HG03575 (cell line): Measurements from ENCODE around the gene FLVCR2.

Experiments used
- ATAC-seq: cut with Tn5 transposase; IDR thresholded peaks from one replicate; pipeline ENCODE4 v1.9.1; 2021; ENCODE audit not compliant: unreplicated experiment, insufficient number of reproducible peaks, low FRiP score; ENCODE audit errors: extremely low read depth

The FLVCR2 gene, protein sequence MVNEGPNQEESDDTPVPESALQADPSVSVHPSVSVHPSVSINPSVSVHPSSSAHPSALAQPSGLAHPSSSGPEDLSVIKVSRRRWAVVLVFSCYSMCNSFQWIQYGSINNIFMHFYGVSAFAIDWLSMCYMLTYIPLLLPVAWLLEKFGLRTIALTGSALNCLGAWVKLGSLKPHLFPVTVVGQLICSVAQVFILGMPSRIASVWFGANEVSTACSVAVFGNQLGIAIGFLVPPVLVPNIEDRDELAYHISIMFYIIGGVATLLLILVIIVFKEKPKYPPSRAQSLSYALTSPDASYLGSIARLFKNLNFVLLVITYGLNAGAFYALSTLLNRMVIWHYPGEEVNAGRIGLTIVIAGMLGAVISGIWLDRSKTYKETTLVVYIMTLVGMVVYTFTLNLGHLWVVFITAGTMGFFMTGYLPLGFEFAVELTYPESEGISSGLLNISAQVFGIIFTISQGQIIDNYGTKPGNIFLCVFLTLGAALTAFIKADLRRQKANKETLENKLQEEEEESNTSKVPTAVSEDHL

DNA sequence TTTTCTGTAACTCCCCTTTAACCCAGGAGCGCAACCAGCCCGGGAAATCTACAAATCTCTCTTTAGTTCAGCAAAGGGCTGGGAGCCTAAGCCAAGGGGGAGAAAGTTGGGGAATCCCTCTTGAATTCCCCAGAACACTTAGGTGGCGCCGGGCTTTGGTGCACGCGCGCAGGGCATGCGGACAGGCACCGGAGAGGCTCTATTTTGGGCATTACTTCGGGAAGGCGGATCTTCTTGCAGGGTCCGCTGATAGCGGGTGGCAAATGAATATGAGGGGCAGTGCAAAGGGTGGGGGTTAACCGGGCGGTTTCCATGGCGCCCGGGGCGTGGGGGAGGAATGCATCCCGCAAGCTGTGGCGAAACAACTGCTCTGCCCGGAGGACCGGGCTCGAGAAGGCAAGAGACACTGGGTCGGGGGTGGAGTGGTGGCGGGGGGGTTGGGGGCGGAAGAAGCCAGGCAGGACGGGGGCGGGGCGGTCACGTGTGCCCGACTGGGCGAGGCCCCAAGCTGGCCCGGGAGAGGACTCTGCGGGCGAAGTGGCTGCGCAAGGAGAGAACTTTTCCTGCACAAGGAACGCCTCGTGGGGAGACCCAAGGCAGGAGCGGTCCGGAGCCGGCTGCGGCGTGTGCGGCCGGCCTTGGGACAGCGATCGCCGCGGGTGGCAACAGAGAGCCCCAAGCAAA lies at the start of gene FLVCR2:
Gene FLVCR2, plus strand, starts transcription at position 519 of the 684 bp plus-strand sequence. CDS start 353 bp downstream, outside the sequence.
- no peak for ATAC-seq

DNA sequence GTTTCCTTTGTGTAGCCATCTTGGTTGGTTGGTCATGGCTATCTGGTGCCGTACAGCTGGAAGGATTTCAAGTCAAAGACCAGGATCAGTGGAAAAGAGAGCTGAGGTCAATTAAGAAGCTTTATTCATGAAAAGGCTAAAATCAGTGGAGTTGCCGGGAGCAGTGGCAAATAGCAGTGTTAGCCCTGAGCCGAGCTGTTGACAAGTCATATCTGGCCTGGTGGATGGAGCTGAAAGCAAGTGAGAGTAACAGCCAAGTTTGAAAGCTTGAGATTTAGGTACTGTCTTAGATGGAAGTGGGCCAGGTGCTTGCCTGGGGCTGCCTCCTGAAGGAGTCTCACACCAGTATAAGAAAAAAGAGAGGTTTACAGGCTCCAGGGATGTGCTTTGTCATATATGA lies 47.2 kb upstream of the FLVCR2 start:
- no peak for ATAC-seq

DNA sequence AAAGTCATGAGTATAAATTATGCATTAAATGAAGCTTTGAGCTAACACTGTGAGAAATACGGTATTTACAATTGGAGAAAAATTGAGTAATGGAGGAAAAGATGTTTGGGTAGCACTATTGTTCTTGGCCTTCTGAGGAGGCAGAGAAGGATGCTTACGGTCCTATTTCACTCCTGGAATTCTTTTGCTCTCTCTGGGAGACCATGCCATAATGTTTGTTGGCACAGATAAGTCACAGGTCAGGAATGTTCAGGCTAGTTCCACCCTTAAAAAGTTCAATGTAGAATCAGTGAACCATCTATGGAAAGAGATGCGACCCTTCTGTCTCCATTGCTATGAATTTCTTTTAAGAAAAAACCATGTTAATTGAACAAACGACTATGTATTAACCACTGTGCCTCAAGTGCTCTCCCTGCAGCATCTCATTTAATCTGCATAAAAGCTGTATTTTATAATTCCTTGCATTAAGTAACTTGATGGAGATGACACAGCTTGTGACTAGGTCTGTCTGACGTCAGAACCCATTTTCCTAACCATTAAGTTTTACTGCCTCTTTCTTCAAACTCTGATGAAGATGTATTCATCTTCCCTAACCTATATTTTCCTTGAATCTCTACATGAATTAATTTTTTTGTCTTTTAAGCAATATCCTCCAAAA lies 46.6 kb upstream of the FLVCR2 start:
- ATAC-seq = no peak

DNA sequence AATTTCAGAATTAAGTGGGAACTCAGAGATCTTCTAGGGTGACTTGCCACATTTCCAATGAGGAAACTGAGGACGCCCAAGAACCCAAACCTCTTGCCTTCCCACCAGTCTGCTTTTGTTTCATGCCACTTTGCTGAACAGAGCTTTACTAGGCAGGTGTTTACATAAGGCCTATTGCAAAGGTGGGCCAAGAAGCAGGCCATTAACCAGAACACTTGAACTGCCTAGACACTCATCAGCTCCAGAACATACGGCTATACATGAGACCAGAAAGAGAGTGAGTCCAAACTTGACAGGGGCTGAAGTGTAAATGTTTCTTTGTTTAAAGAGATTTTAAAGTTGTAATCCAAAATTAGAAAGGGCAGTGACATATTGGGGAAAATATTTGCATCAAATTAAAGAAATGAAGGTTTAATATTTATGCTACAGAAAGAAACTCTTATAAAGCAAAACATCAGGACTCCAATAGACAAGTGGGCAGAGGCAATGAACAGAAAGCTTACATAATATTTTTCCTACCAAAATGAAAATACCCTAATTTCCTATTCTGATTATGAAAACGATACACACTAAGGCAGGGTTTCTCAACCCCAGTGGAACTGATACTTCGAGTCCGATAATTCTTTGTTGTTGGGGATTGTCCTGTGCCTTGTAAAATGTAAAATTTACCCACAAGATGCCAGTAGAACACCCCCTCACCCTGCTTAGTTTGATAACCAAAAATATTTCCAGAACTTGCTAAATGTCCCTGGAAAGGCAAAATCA lies 44.4 kb upstream of the FLVCR2 start:
- ATAC-seq = no peak

DNA sequence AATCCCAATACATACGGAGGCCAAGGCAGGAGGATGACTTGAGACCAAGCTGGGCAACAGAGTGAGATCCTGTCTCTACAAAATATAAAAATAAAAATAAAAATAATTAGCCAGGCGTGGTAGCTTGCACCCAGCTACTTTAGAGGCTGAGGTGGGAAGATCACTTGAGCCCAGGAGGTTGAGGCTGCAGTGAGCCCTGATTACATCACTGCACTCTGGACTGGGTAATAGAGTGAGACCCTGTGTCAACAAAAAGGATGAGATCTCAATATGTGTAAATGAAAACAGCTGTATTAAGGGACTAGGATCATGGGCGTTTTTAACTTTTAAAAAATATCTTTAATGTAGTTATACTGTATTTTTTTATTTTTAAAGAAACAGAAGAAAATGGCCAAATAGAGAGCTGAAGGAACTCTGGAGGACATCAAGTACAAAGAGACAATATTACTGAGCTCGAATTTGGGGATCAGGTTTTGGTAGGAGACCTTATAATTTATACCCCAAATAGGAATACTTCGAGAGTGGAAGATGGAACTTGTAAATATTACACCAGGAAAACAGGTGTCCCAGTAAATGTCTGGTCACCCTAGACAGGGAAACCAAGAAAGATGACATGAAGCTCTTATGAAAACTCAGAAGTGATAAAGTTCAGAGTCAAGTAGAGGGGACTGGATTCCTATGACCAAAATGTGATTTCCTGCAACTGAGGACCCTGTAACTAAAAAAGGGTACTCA lies 43.1 kb upstream of the FLVCR2 start:
- no peak for ATAC-seq

DNA sequence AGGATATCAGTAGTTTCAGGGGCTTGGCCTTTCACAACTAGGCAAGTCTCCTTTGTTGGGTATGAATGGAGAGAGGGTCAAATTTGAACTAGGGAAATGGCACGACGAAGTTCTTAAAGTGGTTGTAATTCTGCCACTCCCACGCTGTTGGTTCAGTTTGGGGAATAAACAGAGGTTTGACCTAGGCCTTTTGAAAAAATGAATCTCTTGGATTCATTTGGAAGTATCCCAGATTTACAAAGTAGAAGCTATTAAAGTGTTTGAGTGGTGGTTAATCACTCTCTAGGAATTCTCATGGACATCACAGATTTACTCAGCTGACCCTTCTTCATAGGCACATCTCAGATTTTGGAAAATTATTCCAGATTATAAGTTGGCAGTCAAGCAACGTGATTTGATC lies 41.3 kb upstream of the FLVCR2 start:
- no peak for ATAC-seq

DNA sequence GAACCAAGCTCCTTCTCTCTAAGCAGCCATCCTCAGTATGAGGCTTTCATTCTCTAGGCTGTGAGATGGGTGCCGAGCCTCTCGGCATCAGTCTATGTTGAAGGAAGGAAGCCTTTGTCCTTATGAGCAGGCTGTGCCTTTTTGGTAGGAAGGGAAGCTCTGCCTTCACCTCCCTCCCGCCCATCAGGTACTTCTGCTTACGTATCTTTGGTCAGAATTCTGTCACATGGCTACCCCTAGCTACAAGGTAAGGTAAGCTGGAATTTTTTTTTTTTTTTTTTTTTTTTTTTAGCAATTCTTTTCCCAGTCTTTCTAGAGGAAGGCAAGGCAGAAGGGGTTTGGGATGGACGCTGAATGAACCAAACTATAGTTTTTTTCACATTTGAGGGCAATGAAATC lies 39.3 kb upstream of the FLVCR2 start:
- no peak for ATAC-seq

DNA sequence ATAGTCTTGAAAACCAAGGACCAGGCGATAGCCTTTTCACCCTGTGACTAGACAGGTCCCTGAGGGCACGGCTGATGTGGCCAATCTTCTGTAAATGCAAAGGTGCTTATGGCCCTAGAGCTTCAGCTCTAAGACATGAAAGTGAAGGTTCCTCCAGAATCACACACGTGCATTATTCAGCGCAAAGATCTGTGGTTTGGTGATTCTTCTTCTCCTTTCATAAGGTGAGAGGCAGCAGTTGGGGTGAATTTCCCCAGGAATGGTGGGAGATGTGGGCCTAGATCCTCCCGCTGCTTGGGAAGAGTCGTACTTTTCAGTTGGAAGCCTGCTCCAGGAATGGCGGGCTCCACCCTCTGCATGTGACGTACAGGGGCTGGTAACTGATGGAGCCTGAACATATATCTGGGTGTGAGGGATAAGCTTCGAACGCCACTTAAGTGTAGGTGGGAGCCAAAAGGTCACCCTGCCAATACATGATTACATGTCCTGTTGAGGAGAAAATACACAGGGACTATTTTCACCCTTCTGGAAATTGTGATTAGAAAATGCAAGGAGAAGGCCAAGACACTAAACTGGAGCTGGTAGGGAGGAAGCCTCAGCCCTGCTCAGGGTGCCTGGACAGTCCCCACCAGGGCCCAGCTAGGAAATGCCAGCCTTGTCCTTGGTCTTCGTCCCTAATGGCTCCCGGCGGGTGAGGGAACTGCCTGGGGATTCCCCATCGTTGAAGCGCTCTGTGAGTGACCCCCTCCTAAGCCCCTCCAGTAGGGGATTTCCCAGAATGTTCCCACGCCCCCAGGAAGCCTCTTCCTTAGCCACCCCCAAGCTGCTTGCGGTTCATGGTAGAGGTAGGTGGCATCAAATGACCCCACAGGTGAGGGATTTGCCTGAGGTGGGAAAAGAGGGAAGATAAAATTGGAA lies 38.6 kb upstream of the FLVCR2 start:
- ATAC-seq = no peak

DNA sequence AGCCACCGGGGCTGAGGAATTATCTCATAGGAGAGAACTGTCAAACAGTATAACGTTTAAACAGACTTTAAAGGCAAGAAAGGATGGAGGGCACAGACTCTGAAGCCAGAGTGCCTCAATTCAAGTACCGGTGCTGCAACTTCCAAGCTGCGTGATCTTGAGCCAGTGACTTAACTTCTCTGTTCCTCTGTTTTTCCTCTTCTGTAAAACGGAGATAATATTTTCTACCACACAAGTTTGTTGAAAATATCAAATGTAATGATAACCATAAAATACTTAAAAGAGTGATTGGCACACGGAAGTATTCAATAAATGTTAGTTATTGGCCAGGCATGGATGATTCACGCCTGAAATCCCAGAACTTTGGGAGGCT lies 38.0 kb upstream of the FLVCR2 start:
- no peak for ATAC-seq

DNA sequence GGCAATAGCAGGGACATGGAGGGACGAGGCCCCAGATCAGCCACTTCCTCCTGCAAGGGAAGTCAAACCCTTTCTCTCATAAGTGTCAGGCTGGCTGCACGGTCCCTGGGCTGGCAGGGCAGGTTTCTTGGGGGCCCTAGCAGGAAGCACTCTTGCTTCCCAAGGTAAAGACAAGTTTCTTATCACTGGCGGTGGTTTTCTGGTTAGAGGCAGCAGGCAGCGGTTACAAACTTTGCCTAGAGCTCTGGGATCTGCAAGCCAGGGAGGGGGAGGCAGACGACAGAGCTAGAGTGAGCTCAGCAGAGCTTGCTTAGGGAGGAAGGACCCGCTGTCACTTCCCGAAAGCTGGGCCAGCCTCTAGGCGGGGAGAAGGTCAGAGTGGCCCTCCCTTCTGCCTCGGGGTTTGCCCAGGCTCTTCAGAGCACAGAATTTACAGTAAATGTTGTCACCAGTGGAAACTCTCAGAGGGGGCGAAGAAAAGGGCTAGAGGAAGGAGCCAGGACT lies 35.8 kb upstream of the FLVCR2 start:
- no peak for ATAC-seq

DNA sequence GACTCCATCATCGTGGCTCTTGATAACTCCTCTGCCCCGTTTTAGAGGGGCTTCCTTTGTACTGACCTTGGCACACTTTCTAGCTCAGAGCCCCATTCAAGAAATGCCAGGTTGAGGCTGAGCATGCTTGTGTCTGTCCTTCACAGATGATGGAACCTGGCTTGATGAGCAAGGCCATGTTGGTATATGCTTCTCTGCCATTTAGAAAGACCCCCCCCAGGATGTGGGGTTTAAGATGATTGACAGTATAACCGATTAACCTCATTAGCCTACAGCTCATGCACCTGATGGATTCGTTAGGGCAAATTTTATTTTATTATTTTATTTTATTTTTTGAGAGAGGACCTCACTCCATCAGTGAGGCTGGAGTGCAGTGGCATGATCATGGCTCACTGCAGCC lies 35.2 kb upstream of the FLVCR2 start:
- ATAC-seq = no peak

DNA sequence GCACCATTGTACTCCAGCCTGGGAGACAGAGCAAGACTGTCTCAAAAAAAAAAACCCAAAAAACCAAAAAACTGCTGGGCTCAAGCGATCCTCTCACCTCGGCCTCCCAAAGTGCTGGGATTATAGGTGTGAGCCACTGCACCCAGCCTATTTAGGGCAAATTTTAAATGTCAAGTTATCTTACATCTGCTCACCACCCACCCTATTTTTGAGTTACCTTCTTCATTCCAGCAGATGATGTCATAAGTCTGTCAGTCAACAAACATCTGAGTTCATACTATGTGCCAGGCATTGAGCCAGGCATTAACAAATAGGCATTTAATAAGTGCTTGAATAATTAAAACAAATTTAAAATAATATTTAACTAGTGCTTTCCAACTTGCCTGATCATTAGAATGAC lies 34.6 kb upstream of the FLVCR2 start:
- ATAC-seq = no peak

DNA sequence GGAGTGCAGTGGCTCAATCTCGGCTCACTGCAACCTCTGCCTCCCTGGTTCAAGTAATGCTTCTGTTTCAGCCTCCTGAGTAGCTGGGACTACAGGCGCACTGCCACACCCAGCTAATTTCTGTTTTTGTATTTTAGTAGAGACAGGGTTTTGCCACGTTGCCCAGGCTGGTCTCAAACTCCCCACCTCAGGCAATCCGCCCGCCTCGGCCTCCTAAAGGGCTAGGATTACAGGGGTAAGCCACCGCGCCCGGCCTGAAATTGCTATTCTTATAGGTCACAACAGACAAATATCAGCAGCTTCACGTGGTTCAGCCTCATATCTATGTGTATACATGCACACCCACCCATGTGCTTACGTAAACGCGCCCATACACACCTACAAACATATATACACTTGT lies 32.5 kb upstream of the FLVCR2 start:
- no peak for ATAC-seq

DNA sequence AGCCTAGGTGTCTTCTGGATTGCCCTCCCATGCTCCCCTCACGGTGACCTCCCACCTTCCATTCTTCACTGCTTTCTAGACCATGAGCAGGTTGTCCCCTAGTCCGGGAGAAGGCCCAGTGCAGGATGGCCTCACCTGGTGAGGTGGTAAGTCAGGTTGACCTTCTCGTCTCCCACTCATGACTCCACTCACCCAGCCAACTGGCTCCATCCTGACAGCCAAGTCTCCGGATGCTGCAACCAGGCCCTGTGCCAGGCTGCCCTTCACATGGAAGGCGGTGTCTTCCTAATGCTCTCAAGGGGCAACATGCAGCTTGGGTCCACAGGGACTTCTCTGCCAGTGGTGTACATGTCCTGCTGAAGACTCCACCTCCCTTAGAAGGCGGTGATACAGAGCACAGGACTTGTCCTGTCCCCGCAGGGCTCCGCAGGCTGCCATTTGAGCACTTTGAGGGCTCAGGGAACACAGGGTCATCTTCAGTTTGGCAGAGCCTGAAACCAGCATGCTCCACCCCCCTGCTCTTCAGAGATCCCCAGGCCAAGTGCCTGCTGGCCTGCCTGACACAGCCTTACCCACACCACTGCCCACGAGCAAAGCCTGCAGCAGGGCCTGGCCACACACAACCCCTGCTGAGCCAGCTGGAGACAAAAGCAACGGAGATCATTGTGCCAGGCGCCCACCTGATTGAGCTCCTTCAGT lies 30.7 kb upstream of the FLVCR2 start:
- no peak for ATAC-seq

DNA sequence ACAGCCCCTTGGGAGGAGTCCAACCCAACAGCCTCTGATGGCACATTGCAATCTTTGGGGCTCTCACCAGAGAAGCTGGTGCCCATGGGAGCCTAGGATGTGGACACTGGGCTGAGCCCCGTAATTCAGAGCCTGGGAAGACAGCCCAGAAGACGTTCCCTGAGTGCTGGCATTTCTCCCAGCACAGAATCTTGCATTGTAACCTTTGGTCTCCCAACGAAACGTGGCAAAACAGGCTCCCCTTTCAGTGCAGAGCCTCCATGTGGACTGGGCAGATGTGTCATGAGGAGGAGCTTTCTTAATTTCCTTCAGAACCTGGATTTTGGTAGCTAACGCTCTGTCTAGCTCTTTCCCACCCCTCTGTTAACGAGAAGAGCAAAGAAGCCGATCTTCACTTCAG lies 29.9 kb upstream of the FLVCR2 start:
- ATAC-seq = no peak

DNA sequence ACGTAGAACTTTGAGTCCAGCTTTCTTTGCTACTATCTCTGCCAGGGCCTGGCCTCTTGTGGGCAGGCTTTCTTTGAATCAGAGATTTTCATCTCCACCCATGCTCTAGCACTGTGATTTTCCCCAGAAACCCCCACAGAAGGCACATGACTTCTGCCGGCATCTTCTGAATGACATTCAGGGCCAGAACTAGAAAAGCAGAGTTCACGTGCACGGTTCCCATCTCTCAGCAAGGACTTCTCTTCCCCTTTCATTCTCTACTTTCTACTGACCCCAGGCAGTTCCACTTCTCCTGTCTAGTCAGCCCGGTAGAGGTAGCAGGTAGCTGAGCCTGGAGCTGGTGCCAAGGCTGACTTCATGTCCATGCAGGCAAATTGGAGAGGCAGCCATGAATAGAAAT lies 29.3 kb upstream of the FLVCR2 start:
- ATAC-seq = no peak

DNA sequence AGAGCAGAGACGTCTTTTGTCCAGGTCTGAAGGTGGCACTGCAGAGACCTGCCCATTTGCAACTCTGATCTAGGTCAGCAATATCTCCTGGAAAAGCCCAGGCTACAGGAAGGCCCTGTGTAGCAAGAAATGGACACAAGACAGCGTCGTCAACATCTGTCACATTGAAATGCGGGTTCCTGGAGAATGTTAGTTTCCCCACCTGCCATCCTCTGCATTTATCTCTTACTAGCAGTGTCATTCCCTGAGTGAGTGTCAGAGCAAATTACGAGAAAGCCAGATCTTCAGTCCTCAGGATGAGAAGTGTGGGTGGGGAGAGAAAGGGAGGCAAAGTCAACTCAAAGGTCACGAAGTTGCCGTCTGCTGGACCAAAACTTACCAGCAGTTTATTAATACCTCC lies 27.4 kb upstream of the FLVCR2 start:
- no peak for ATAC-seq
